AG08395 (cell line): ENCODE results near the gene SEMA3F.

ENCODE experiments used
- DNase-seq: peaks from one replicate; pipeline ENCODE4 v3.0.0; 2012; ENCODE audit warnings: mixed read lengths, low spot score

SEMA3F gene

GRCh38 chr3:50155891-50156290, 767 bp downstream of the SEMA3F start:
- no peak for DNase-seq

GRCh38 chr3:50156549-50157493, 1.7 kb downstream of the SEMA3F start:
- DNase-seq: peak; percentile 44

- no peak for DNase-seq
Measured at GRCh38 chr3:50157827-50158529, 2.9 kb downstream of the SEMA3F start.

- no peak for DNase-seq
Measured at GRCh38 chr3:50158530-50159146, 3.5 kb downstream of the SEMA3F start.

DNA sequence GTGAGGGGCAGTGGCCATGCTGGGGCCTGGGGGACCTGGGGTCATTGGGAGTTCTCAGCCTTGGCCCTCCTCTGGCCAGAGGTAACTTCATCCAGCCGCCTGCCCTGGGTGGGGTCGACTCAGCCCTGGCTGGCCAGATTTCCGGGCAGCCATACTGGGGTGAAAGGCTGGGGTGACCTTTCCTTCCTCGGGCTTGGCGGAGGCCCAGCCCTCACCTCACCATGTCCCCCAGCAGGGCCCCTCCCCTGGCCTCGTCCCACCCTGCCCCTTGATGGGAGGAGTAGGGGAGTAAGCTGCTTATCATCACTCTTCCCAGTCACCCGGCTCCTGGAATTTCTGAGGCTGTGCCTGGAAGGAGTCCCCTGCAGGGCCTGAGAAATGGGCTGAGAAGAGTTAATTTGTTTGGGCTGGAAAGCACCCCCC, 5.4 kb downstream of the SEMA3F start:
- DNase-seq: no peak

- DNase-seq: no peak
Measured at GRCh38 chr3:50161320-50161719, 6.2 kb downstream of the SEMA3F start.

DNA sequence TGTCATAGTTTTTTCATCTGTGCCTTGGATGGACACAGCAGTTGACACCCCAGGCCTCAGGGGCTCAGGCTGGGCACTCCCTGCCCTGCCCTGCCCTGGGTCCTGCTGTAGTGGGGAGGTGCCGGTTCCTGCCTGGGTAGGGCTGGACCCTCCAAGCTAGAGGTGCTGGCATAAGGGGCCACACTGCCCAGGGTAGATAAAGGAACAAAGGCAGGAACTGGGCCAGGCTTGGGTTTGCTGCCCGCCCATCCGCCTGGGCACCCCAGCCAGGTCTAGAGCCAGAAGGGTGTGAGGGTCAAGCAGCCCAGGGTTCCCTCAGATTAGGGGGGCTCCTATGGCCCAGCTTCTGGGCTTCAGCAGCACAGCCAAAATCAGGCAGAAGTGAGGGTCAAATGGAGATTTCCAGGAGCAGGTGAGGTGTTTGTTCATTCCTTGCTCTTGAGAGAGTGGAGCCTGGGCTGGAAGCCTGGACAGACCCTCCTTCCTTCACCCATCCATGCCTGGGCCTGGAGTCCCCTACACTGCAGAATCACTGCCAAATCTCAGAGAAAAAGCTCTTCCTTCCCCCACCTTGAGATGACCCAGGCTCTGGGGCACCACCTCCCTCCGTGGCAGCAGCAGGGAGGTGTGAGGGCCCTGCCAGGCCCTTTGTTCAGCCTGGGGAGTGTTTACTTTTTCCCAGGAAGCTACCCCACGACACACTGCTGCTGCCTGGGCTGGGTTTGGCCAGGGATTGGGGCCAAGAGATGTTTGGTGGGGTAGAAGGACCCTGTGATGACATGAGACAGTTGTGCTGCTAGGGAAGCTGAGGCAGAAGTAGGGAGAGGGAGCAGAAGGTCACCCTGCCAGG, 7.1 kb downstream of the SEMA3F start:
- no peak for DNase-seq

DNA sequence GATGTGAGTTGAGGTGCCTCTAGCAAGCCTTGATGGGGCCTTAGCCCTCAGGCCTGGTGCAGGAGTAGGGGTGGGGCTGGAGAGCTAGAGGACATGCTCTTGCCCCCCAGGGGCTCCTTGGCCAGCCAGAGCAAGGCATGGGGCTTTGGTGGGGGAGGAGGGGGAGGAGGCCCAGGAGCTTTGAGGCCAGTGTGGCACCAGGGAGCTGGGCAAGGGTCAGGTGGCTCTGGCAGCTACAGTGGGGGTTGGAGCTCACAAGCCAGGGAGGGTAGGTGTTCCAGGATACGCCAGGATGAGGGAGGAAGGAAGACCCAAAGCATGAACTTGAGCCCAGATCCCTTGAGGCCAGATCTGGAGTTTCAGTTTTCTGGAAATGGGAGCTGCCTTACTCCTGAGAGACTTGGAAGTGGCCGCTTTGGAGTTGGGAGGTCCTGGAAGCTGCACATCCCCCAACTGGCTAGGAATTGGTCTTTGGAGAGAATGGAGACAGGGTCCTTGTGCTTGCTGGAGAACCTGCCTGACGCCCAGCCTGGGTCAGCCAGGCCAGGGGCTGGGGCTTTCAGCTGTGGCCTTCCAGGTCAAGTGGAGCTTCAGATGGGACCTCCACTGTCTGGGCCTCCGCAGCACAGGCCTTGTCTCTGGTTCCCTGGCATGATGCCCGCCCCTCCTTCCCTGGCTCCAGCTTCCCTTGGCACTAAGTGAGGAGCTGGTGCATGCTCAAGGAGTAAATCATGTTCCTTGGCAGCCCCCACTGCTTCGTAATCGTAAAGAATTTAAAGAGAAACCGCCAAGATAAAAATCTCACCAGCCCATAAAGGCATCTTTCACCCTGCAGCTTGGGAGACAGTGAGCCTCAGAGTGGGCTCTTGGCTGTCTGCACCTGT, 8.7 kb downstream of the SEMA3F start:
- DNase-seq: peak; percentile 96

GRCh38 chr3:50164481-50164880, 9.4 kb downstream of the SEMA3F start:
- no peak for DNase-seq

- peak; percentile 76 for DNase-seq
Measured at GRCh38 chr3:50164984-50165909, 10.1 kb downstream of the SEMA3F start.

GRCh38 chr3:50165910-50166538, 10.9 kb downstream of the SEMA3F start:
- DNase-seq: no peak

- DNase-seq: no peak
Measured at GRCh38 chr3:50166620-50167019, 11.5 kb downstream of the SEMA3F start.

DNA sequence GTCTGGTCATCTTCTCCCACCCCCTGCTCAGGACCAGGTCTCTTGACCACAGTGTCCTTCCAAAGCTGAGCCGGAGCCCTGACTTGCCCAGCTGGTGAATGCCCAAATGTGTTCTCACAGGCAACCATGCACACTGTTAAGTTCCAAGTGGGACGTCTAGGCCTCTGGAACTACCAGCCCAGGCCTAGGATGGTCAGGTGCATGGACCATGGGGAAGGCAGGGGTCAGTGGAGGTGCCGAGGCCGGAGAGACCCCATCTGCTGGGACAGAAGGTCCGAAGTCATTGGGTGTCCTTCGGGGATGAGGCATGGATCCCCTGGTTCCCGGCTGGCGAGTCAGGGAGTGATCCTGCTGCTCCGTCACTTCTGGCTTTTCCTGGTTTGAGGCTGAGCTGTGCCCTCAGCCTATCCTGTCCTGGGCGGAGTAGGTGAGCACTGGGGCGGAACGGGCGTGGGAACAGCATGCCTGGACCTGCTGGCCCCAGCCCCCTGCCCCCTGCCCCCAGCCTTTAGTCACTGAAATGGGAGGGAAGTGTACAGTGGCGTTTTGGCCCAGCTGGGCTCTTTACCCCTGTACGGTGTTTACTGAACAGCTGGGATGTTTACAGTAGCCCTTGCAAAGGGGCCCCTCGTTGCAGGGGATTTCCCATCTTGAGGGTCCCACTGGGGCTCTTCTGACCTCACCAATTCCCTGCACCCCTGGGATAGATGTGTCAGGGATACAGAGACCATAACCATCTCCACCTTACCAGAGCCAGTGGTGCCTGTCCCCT, 12.1 kb downstream of the SEMA3F start:
- no peak for DNase-seq

DNA sequence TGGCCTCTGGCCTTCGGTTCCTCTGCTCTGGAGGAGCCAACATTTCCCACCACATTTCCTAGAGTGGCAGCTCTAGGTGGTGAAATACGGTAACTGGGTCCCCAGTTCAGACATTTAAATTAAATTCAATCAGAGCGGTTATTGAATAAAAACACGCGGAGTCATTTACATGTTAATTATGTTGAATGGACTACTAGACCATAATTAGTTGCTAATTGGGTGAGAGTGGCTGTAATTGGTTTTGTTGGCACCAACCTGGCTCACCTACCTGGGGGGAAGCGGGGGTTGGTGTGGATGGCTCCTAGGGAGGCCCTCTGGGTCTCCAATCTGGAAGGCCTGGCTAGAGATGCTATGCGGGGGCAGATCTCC, 12.7 kb downstream of the SEMA3F start:
- DNase-seq: no peak

GRCh38 chr3:50168388-50168787, 13.3 kb downstream of the SEMA3F start:
- no peak for DNase-seq

DNA sequence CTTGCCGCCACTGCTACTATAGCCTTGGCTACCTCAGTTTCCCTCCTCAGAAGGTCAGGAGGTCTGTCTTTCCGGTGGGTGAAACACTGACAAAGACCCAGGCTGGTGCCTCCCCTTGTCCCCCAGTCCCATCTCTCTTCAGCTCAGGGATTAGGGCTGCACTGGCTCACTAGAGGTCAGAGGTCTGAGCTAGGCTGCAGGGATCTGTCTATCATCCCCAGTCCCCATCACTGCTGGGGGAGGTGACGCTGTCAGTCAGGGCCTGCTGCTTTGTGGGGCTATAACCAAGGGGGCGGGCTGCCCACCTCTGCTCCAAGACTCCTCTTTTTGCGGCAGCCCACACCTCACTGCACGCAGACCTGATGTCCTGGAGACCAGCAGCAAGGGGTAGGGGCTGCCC, 13.7 kb downstream of the SEMA3F start:
- DNase-seq: no peak

DNA sequence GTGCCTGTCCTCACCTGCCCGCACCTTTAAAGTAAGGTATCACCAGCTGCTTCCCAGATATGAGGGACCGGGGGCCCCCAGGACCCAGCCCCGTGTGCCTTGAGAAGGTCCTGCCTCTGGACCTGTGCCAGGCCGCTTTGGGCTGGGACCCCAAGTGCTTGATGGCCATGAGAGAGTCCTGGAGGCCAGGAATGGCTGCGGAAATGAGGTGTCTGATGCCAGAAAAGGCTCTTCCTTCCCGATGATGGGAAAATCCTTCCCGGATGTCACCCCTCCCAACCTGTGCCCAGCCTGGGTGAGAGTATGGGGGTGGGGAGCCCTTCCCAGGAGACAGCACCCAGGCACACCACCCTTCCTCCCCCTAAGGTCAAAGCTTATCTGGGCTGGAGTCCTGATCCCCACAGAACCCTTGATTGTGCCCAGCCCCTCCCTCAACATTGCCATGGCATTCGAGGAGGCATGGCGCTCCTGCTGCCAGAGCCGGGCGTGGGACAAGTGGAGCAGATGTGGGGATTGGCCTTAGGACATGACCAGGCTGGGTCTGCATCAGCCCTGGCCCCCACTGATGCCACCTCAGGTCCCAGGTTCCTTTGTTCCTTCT, 14.2 kb downstream of the SEMA3F start:
- no peak for DNase-seq

DNA sequence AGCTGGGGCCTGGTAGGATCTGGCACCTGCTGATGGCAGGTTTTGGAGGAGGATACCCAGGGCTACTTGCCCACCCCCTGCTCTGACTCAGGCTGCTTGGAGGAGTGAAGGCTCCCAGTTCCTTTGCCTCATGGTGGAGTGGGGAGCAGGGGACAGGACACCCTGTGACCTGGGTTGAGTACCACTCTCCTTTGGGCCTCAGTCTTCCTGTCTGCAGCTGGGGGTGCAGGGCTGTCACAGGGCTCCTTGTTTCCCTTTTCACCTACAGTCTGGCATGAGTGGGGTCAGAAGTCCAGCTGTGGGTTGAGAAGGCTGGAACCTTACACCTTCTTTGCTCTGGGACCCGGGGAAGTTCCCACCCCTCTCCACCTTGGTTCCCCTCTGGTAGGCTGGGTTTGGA, 14.7 kb downstream of the SEMA3F start:
- no peak for DNase-seq
